Measurements from ENCODE around the gene CFAP92.

CFAP92 gene

DNA sequence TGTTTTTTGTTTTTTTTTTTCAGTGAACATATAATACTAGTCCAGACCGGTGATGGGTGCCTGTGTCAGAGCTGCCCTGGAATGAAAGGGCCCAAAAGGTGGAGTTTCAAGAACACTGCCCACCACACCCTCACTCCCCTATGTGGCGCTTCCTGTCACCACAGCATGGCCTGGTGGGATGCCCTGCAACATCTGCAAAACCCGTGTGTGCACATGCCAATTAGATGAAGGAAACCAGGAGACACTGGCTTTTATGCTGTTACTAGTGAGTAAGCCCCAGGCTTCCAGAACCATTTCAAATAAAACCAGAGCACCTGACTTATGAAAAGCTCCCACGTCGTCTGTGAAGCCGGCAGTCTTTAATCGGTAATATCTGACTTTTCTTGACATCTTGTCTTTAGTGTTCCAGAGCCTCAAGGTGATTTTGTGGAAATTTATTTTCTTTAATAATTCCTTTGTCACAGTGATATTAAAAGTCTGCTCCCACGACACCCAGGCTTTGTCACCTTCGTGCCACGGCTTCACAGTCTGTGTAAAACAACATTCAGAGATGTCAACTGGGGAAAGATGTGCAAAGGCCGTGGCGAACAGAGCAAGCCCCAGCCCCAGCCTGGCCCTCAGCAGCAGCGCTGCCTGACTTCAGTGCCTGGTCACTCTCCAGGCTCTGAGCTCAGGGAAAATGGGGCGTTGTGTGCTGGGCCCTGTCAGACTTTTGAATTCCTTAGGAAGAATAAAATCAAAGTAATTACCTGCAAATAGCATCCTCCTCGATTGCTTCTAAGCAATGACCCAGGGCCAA, 6.4 kb downstream of the CFAP92 start:
- no peak for DNase-seq

- DNase-seq = no peak
Measured at GRCh38 chr3:128984596-128984995, 9.3 kb downstream of the CFAP92 start.

DNA sequence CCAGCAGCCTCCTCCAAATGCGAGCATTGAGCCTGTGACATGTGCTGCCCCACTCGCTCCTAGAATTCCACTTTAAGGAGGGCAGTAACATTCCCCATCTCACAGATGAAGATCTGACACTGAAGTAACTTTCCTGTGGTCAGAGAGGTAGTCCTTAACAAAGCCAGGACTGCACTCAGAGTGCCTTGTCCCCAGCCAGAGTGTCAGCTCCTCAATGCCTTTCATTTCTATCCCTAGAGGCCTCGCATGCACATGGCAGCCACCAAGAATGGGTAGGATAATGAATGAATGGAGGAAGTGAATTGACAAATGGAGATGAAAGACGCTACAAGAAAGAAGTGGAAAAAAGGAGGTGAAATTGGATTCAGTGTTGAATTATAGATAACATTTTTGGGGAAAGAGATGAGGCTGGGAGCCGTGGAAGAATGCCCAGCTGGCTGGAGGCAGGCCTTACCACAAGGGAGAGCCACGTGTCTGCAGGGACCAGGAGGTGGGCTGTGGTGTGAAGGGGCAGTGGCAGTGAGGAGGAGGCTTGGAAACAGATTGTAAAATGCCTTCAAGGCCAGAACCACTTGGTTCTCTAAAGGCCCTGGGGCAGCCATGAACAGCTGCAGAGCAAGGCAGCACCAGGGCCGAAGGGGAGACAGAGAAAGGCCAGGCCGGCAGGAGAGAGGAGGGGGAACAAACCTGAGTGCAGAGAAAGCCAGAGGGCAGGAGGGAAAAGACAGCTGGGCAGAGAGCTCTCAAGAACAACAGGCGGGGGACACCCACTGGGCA, 10.4 kb downstream of the CFAP92 start:
- DNase-seq = no peak

GRCh38 chr3:128975276-128975675, 18.6 kb downstream of the CFAP92 start:
- DNase-seq = no peak

DNA sequence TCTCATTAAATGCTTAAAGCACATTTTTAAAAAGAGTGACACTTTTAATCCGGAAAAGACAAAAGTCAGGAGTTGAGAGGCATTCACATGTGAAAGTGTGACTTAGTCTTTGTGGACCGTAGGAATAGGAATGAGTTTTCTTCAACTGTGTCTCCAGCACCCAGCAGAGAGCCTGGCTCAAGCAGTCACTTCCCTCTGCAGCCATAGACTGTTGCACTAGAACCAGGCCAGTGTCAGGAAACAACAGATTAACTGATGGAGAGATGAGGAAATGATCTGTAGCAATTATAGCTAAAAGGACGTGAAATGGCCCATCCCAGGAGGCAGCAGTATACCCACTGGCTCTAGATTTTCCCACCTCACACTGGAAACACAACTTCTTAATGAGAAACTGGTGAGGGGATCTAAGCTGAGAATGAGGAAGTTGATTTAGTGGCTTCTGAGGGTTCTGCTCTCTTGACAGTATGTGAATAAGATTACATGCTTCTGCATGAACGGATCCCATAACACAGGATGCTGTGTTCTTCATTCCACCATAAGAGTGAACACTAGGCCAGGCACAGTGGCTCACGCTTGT, 19.8 kb downstream of the CFAP92 start:
- DNase-seq = no peak

DNA sequence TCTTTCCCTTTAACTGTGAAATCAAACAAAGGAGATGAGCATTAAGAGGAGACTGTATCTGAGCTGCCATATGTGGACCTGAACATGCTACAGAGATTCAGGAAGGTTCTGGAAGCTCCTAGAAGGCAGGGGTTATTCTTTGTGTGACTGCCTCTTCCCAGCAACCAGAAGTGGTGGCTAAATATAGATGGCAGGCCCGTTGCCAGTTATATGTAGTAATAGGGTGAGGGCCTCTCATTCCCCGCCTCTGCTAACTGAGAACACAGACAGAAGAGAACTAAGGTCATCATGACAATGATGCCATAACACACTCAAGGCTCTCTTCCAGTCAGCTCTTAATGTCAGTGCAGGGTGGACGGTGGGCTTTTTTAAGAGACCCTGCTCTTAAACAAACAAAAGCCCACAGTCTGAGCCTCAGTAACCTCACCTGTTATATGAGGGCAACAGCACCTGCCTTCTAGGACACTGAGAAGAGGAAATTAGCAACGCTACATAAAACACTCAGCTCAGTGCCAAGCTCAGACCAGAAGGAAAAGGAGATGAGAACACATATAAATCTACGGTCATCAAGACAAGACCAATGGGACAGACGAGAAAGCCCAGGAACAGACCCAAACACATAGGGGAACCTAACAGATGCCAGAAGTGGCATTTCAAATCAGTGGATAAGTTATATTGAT, 22.3 kb downstream of the CFAP92 start:
- no peak for DNase-seq

DNA sequence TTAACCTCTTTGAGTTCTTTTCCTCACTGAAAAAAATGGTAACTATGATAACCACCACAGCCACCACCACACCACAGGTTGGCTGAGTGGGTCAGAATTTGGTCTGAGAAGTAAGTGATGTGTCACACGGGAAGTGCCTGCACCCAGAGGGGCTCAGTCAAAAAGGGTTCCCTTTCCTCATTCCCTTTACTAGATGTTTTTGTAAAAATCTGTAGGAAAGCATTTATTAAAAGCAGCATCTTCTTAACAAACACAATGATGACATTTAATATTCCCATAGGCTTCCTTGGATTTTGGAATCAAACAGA, 23.2 kb downstream of the CFAP92 start:
- no peak for DNase-seq

- peak; percentile 73 for DNase-seq
Measured at GRCh38 chr3:128969993-128970739, 23.7 kb downstream of the CFAP92 start.

GRCh38 chr3:128967748-128968355, 26.0 kb downstream of the CFAP92 start:
- no peak for DNase-seq

DNA sequence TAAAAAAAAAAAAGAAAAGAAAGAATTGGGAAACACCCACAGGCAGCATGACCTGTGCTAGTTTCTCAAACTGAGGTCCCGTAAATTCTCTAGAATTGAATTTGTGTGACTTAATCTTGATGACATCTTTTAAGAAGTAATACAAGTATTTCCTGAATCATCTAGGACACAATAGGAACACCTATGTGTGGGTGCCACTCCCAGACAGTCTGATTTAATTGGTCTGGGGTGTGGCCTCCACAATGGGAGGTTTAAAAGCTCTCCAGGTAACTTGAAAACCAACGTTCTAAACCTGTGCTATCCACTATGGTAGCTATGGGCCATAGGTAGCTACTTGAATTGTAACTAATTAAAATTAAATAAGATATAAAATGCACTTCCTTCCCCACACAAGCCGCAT, 28.1 kb downstream of the CFAP92 start:
- DNase-seq = no peak

- no peak for DNase-seq
Measured at GRCh38 chr3:128965280-128965679, 28.6 kb downstream of the CFAP92 start.

- no peak for DNase-seq
Measured at GRCh38 chr3:128956440-128956839, 37.4 kb downstream of the CFAP92 start.

GRCh38 chr3:128950223-128950938, 43.5 kb downstream of the CFAP92 start:
- DNase-seq = peak; percentile 35

DNA sequence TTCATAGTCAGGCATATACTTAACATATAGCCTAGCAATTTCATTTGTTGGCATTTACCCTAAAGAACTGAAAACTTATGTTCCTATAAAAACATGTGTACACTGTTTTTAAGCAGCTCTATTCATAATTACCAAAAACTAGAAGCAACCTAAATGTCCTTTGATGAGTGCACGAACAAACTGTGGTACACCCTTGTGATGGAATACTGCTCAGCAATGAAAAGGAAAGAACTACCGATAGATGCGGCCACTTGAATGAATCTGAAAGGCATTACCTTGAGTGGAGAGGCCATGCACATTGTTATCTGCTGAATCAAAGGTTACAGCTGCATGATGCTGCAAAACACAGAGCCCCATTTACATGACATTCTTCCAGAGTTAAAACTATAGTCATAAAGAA, 44.7 kb downstream of the CFAP92 start:
- no peak for DNase-seq

DNA sequence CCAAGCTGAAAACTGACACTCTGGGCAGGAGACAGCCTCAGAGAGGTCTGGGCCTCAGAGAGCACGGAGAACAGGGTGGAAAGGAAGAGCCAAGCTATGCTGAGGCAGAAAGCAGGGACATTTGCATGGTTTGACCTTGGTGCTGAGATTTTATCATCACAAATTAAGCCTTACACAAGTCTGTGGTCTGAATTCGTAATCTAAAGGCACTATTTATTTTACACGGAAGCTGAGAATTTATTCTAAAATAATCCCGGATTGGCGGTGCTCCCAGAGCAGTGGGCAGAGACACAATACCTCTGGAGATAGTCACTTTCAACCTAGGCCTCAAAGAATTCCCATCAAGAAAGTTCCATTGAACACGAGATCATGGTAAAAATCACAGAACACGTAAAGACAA, 47.5 kb downstream of the CFAP92 start:
- no peak for DNase-seq

DNA sequence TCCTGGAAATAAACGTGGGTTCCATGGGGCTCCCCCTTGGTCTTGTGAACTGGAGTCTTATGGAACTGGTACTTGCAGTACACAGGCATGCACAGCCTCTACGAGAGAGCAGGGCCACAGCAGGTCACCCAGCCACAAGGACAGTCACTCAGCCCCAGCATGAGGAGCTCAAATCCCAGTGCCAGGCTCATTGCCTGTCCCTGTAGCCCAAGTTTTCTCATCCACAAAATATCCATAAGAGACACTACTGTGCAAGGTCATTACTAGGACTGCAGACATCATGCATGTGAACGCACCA, 48.0 kb downstream of the CFAP92 start:
- no peak for DNase-seq

DNA sequence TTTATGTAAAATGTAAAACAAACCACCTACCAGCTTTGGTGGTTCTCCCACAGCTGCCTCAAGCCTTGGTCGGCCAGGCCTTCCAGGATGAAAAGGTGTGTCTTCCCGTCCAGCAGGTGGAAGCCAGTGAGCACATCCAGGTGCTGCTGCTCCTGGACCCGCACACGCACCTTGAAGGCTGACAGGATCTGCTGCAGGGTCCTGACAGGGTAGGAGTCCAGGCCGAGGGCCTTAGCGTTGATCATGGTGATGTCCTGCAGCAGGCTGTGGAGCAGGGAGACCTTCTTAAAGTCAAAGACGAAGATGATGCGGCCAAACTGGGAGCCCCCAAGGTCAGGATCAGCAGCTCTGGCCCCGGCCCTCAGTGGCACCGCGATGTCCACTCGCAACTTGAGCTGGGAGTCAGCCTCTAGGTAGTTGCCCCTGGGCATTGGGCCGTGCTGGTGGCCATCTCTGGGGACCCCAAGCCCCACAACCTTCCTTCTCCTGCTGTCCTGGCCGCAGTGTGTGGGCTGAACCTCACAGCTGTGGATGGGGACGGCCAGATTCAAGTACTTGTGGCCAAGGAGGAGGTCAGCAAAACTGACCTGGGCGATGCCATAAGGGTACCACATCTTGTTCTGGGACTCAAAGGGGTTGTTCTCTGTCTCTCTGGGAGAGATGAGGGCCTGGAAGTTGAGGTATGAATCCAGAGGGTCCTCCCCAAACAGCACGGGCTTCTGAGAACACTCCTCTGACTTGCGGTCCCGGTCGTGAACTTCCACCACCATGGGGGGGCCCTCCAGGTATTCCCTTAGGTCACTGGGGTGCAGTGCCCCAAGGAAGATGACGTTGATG, 48.6 kb downstream of the CFAP92 start:
- DNase-seq = no peak

DNA sequence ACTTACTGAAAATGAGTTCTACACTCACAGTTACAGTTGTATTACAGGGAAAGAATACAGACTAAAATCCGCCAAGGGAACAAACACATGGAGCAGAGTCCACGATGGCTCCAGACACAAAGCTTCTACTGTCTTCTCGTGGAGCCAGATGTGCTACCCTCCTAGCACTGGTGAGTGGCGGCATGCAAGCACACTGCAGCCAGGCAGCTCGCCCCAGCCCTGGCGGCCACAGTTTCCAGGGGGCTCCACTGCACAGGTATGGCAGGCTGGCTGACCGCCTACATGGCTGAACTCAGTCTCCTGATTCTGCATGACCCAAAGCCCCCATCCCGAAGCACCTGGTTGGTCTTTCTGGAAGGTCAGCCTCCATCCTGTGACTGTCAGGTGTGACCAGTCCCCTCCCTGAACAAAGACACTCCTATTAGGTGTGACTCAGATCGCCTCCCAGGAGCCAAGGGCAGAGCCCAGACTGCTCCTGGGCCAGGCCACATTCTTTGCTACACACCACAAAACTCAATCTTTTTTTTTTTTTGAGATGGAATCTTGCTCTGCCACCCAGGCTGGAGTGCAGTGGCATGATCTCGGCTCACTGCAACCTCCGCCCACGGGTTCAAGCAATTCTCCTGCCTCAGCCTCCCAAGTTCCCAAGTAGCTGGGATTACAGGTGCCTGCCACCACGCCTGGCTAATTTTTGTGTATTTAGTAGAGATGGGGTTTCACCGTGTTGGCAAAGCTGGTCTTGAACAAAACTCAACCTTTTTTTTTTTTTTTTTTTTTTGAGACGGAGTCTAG, 51.5 kb downstream of the CFAP92 start:
- no peak for DNase-seq

DNA sequence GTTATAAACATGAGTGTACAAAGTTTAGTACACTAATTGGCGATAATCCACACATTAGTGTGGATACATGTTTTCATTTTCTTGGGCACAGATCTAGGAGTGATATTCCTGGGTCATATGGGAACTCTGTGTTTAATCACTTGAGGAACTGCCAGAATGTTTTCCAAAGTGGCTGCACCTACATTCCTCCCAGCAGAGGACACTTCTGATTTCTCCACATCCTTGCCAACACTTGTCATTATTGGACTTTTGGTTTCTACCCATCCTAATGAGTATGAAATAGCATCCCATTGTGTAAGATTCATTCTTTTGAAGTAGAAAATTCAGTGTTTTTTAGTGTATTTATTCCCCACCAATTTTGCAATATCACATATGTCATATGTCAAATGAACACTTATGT, 53.6 kb downstream of the CFAP92 start:
- no peak for DNase-seq

DNA sequence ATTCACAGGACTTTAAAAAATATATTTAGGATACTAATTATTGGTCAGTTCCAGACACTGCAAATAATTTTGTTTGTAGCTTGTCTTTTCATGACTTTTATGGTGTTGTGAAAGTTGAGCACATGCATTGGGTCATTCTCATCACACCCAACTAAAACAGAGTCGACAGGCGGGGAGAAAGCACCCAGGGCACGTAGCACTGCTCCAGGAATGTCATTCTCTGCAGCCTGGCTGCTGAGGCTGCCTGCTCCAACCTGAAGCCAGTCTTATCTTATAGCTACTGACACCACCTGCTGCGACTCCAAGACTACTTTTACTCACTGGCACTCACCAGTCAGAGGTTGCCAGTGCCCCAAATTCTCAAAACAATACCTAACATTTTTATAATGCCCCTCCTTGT, 57.5 kb downstream of the CFAP92 start:
- no peak for DNase-seq

Data from CD4-positive, alpha-beta T cell treated with Interleukin-6 for 4 hours (primary cell).